OCI-LY7 (cell line): ENCODE data around the gene UVRAG.

ENCODE experiments used
- EZH2phosphoT487 ChIP-seq: fragments of 200-600 bp; sonication (generic); IDR thresholded peaks from 2 replicates; pipeline ENCODE4 v1.6.1; 2018; ENCODE audit warnings: low read depth, borderline replicate concordance, mild to moderate bottlenecking, mixed run types, antibody characterized with exemption, low read length, moderate library complexity, mixed read lengths
- TF ChIP-seq, protein P1 (sequence below): fragments of 200-600 bp; sonication (generic); conservative IDR thresholded peaks from 2 replicates; pipeline ENCODE4 v1.5.1; 2014; ENCODE audit warnings: mild to moderate bottlenecking, antibody characterized with exemption, low read length, moderate library complexity, mixed read lengths

DNA sequence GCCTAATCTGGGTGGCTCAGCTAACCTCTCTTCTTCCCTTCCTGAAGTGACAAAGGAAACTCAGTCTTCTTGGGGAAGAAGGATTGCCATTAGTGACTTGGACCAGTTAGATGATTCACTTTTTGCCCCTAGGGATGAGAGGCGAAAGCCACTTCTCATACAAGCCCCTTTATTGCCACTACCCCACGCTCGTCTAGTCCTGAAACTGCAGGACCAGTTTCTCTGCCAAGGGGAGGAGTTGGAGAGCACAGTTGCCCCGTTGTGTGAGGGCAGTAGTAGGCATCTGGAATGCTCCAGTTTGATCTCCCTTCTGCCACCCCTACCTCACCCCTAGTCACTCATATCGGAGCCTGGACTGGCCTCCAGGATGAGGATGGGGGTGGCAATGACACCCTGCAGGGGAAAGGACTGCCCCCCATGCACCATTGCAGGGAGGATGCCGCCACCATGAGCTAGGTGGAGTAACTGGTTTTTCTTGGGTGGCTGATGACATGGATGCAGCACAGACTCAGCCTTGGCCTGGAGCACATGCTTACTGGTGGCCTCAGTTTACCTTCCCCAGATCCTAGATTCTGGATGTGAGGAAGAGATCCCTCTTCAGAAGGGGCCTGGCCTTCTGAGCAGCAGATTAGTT, 14.2 kb upstream of the UVRAG start:
- TF ChIP-seq, protein P1, sequence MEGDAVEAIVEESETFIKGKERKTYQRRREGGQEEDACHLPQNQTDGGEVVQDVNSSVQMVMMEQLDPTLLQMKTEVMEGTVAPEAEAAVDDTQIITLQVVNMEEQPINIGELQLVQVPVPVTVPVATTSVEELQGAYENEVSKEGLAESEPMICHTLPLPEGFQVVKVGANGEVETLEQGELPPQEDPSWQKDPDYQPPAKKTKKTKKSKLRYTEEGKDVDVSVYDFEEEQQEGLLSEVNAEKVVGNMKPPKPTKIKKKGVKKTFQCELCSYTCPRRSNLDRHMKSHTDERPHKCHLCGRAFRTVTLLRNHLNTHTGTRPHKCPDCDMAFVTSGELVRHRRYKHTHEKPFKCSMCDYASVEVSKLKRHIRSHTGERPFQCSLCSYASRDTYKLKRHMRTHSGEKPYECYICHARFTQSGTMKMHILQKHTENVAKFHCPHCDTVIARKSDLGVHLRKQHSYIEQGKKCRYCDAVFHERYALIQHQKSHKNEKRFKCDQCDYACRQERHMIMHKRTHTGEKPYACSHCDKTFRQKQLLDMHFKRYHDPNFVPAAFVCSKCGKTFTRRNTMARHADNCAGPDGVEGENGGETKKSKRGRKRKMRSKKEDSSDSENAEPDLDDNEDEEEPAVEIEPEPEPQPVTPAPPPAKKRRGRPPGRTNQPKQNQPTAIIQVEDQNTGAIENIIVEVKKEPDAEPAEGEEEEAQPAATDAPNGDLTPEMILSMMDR: no peak
- no peak for TF ChIP-seq EZH2phosphoT487
